ENCODE data around the gene ARHGEF2. TPM values are rescaled to one million over a fixed set of nuclear protein-coding genes. Genes with fewer than 3 reads are reported as not detected.

Gene ARHGEF2
- total RNA-seq, 4 donors from 2014 or later, result 105 to 195 (median 153) TPM

DNA sequence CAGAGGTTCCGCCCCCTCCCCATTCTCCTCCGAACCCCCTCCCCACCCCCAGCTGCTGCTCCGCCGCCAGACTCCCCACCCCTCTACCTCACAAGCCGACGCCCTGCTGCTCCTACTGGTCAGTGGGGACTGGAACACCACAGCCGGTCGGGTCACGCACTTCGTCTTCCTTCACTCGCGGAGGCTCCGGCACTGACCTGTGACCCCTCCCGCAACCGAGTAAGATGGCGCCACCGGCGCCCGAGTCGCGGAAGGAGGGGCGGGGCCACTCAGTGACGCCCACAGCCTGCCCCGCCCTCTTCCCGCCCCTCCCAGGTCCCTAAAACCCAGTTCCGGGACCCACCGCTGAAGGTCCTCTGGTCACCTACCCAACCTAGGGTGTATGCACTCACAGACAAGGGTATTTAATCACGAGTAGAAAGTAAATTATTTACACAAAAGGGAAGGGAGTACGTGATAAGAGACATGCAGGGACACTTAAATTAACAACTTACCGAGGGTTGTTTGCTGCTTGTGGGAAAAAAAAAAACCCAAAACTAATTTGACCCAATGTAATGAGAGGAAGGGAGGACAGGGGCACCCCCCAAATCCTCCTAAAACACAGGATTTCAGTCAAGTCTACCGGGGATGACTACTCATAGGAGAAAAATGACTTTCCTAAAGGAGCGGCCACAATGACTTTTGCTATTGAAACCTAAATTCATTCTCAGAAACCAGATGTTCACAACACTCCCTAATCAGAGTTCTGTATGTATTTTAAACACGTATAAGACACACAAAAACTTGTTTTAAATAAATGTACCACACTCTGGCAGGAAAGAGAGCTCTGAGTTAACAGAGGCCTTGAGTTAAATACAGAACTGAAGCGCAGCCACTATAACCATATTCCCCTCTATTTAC lies 66.9 kb downstream of the ARHGEF2 start, which contains the start of gene RIT1:
RIT1 (minus strand) TSS at position 194 of the 900 bp plus-strand sequence. CDS start 588 bp downstream, outside the sequence.
- Histone ChIP-seq H3K9me3 (no peaks in the 10 kb centered on the region), H3K27ac (peak within 1 kb of the TSS; percentile 91 to 98 (median 96)), H3K4me3 (peak within 1 kb of the TSS; percentile 66 to 92 (median 86)), H3K36me3 (peaks cover 0 to 77% (median 12%) of the 10 kb centered on the region in 3 donors), H3K27me3 (no peaks in the 10 kb centered on the region), H3K4me1 (peaks cover 0 to 28% (median 3%) of the 10 kb centered on the region in 4 donors)
- TF ChIP-seq, protein P1, sequence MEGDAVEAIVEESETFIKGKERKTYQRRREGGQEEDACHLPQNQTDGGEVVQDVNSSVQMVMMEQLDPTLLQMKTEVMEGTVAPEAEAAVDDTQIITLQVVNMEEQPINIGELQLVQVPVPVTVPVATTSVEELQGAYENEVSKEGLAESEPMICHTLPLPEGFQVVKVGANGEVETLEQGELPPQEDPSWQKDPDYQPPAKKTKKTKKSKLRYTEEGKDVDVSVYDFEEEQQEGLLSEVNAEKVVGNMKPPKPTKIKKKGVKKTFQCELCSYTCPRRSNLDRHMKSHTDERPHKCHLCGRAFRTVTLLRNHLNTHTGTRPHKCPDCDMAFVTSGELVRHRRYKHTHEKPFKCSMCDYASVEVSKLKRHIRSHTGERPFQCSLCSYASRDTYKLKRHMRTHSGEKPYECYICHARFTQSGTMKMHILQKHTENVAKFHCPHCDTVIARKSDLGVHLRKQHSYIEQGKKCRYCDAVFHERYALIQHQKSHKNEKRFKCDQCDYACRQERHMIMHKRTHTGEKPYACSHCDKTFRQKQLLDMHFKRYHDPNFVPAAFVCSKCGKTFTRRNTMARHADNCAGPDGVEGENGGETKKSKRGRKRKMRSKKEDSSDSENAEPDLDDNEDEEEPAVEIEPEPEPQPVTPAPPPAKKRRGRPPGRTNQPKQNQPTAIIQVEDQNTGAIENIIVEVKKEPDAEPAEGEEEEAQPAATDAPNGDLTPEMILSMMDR (IDR thresholded peaks at IDR 0.05), result peak in 3 of 5 experiments; percentile 6 to 61 (median 25)
- TF ChIP-seq POLR2A (IDR thresholded peaks at IDR 0.05), result peak in 1 of 2 donors; percentile 72
- peak; percentile 35 to 90 for TF ChIP-seq EP300 (IDR thresholded peaks at IDR 0.05)
- DNase-seq (ENCODE audit: low spot score in 2 of 2), result peak; percentile 76 to 84
- 5 to 6% methylated on average over 32 to 34 of the region's 34 CpGs for WGBS, 2 donors

DNA sequence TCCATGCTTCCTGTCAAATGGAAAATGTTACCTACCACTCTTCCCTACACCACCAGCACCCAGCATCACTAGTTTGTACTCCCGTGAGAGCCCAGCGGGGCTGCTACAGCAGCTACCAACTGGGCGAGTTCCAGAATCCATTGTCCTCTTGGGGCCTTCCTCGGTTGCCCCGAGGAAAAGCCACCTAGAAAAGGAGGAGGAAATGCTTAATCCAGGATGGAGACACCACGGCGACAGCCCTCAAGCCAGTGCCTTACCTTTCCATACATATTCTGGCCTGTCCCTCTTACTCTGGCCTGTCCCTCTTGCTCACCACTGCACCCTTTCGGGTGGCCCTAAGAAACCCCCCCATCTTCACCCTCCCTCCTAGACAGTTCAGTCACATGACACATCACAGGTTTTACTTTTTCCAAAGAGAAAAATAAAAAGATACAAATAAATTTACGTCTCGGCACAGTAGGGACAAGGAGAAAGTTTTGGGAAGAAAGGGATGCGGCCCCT lies 67.7 kb downstream of the ARHGEF2 start:
- peaks cover 0 to 77% (median 12%) of the 10 kb centered on the region in 3 donors for H3K36me3 ChIP-seq
- peaks cover 0 to 32% (median 3%) of the 10 kb centered on the region in 4 donors for H3K4me1 ChIP-seq
- DNase-seq (ENCODE audit: low spot score in 2 of 2), result no peak

DNA sequence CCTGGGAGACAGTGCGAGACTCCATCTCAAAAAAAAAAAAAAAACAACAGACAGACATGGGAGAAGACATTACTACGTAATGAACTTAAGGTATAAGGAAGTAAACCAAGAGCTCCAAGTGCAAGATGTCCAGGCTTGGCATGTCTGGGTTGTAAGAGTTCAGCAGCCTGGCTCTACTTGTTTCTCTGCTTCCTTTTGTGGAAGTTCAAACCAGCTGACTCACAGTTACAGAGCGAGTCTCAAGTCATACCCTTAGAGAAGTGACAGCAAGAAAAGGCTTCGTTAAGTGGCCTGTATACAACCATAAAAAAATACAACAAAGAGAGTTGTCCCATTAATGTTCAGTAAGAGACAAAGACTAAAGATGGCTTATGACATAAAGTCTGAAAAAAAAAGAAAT lies 68.5 kb downstream of the ARHGEF2 start:
- DNase-seq (ENCODE audit: low spot score in 2 of 2), result no peak
- peak overlapping the region; percentile 66 to 92 (median 86) for H3K4me3 ChIP-seq

More for the DNA sequence above, 67.7 kb downstream of the ARHGEF2 start:
- Histone ChIP-seq H3K4me3 (peak overlapping the region; percentile 66 to 92 (median 86)), H3K27ac (peak overlapping the region; percentile 91 to 98 (median 96)), H3K27me3 (no peaks in the 10 kb centered on the region), H3K9me3 (no peaks in the 10 kb centered on the region)
- WGBS, 2 donors, result 2 to 4% methylated on average over 11 of the region's 11 CpGs
- TF ChIP-seq, protein P1 (IDR thresholded peaks at IDR 0.05), result peak in 2 of 5 experiments; percentile 6 to 12
- TF ChIP-seq POLR2A (IDR thresholded peaks at IDR 0.05) (no peak), EP300 (IDR thresholded peaks at IDR 0.05) (no peak)

DNA sequence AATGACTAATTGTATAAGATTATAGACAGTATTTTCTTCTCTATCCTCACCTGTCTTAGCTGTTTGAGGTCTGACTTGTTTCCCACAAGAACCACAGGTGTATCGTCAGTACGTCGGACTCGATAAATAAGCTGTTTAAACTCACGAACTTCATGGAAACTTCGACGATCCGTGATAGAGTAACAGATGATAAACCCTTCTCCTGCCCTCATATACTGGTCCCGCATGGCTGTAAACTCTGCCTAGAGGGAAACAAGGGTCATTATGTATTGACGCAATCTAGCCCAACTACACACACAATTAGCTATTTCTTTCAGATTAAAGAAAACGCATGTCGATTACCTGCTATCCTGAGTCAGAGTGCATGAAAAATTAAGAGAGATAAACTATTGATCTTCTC lies 74.1 kb downstream of the ARHGEF2 start:
- no peak overlapping the region for H3K4me3 ChIP-seq
- peaks cover 5 to 100% (median 21%) of the 10 kb centered on the region in 3 donors for H3K36me3 ChIP-seq
- WGBS, 2 donors, result 92% methylated on average over 12 of the region's 12 CpGs
- no peaks in the 10 kb centered on the region for H3K27me3 ChIP-seq
- H3K4me1 ChIP-seq, result peaks cover 0 to 9% (median 0%) of the 10 kb centered on the region in 4 donors
- TF ChIP-seq POLR2A (IDR thresholded peaks at IDR 0.05) (no peak), EP300 (IDR thresholded peaks at IDR 0.05) (no peak)
- H3K27ac ChIP-seq, result no peak overlapping the region
- no peaks in the 10 kb centered on the region for H3K9me3 ChIP-seq
- no peak for DNase-seq (ENCODE audit: low spot score in 2 of 2)

More for the DNA sequence above, 68.5 kb downstream of the ARHGEF2 start:
- H3K4me1 ChIP-seq, result peaks cover 0 to 32% (median 3%) of the 10 kb centered on the region in 4 donors
- H3K27me3 ChIP-seq, result no peaks in the 10 kb centered on the region
- TF ChIP-seq EP300 (IDR thresholded peaks at IDR 0.05) (no peak), POLR2A (IDR thresholded peaks at IDR 0.05) (no peak)
- TF ChIP-seq, protein P1 (IDR thresholded peaks at IDR 0.05), result no peak
- WGBS, 2 donors, result 58 to 76% methylated on average over 4 of the region's 4 CpGs
- peaks cover 0 to 77% (median 7%) of the 10 kb centered on the region in 3 donors for H3K36me3 ChIP-seq
- H3K9me3 ChIP-seq, result no peaks in the 10 kb centered on the region
- peak overlapping the region in 3 of 4 donors; percentile 91 to 98 (median 96) for H3K27ac ChIP-seq

DNA sequence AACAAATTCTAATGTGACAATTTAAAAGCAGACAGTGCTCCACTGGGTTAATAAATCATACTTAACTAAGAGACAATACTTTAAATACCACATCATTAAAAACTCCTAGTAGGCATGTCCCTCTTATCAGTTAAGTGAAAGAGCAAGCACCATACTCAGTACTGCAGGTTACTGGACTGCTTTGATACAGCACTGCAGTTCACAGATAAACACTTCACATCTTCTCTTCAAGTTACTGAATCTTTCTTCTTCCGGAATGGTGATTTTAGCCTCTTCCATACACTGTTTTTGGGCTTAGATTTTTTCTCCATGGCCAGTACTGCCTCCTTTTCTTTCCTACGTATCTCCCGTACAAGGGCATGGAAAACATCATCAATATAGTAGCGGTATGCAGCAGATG lies 78.2 kb downstream of the ARHGEF2 start:
- WGBS, 2 donors, result 76 to 91% methylated on average over 4 of the region's 4 CpGs
- H3K36me3 ChIP-seq, result peaks cover 5 to 94% (median 21%) of the 10 kb centered on the region in 3 donors
- no peak overlapping the region for H3K27ac ChIP-seq
- TF ChIP-seq EP300 (IDR thresholded peaks at IDR 0.05), result no peak
- TF ChIP-seq POLR2A (IDR thresholded peaks at IDR 0.05), result no peak
- TF ChIP-seq, protein P1 (IDR thresholded peaks at IDR 0.05), result no peak
- DNase-seq (ENCODE audit: low spot score in 2 of 2), result no peak
- no peaks in the 10 kb centered on the region for H3K27me3 ChIP-seq
- H3K4me3 ChIP-seq, result no peak overlapping the region
- H3K9me3 ChIP-seq, result no peaks in the 10 kb centered on the region
- no peaks in the 10 kb centered on the region for H3K4me1 ChIP-seq
